Lower leg skin (tissue), 3 donors: Measurements from ENCODE around the gene SCN2A.

ENCODE experiments used
- CTCF ChIP-seq, 3 donors: fragments of 450-650 bp; IDR thresholded peaks; one replicate each; pipeline ENCODE4 v1.5.1; 2016; ENCODE audit warnings: antibody characterized with exemption in 3 of 3, mild to moderate bottlenecking in 3 of 3, moderate library complexity in 2 of 3
- POLR2A ChIP-seq, 2 donors: fragments of 450-650 bp; IDR thresholded peaks; one replicate each; pipeline ENCODE4 v1.6.1; 2016 to 2017; ENCODE audit warnings: antibody characterized with exemption in 2 of 2, mild to moderate bottlenecking in 1 of 2, moderate library complexity in 1 of 2

- TF ChIP-seq CTCF (IDR thresholded peaks at IDR 0.05) (no peak), POLR2A (IDR thresholded peaks at IDR 0.05) (no peak)
These were observed 14.0 kb downstream of the SCN2A start for GRCh38 chr2:165253178-165253577.
